GM21526 (cell line): Measurements from ENCODE around the gene LYRM2.
A peak's percentile ranks its signal among the peaks of the same experiment; 100 is the strongest.
"Not testable (repeated sequence)": the region's sequence is repeated elsewhere in the genome, so short reads cannot be mapped to it uniquely, and the experiment has no call there.

Source experiments
- ATAC-seq: cut with Tn5 transposase; IDR thresholded peaks from one replicate; pipeline ENCODE4 v1.9.1; 2021; ENCODE audit warnings: moderate library complexity; ENCODE audit not compliant: unreplicated experiment, low FRiP score

The LYRM2 gene

DNA sequence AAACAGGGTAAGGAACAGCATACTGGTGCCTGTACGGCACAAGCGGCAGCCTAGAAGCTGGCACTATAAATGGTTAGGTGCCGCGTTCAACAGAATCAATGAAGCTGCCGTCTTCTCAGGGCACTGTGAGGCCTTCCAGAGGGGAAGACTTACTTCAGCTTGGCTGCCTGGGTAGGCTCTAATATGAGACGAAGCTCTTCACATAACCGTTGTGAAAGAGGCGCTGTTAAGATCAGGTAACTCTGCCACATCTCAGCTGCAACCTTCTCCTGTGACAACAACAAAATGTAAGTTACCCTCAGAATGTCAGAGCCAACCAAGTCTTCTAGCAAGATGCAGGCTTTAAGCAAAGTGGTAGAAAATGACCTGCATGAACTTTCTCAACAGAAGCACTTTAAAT, 12.0 kb upstream of the LYRM2 start:
- ATAC-seq: no peak

DNA sequence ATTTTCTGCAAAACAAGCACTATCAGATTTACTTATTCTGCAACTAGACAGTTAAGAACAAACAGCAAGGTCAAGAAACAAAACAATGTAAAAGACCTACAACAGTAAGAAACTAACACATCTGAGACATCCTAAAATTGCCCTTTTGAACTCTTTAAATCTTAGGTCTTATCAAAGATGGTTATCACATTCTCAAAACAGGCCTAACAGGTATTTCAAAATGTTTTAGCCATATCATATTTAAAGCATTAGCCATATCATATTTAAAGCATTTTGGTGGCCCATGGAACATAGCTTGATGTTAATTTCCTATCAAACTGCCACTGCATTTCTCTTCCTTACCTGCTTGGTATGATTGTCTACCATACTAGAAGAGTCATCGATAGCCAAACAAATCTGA, 11.1 kb upstream of the LYRM2 start:
- ATAC-seq: no peak

DNA sequence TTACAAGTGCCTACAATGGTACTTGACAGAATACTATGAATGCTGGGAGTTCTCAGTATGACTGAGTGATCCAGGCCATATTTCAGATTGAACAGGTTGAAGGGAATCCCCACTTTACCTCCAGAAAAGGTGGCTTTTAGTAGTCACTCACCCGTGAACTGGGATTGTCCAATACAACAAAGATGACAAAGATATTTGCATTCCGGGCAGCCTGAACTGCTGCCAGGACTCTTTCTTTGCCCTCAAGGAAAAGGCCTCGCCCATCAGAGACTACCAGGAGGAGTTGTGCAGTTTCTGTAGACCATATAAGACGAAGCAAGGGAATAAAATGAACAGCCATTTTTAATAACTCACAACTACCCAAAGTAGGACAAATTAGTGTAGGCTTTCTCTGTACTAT, 6.3 kb upstream of the LYRM2 start:
- no peak for ATAC-seq

DNA sequence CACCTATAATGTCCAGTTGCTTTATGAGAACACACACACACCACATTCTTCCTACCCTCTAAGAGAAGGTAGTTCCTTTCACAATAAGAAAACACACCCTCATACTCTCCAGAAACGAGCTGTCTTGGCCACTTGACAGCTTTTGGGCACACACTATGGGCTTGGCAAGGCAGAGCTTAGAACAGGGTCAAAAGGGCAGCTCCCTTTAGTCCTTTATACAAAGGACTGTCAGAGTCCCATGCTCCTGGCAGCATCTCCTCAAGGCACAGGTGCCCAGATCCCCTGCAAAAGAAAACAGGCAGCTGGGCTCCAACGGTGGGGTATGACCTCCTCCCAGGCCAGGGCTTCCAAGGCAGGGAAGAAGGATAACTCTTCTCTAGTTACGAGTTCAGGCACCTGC, 4.9 kb upstream of the LYRM2 start:
- no peak for ATAC-seq

DNA sequence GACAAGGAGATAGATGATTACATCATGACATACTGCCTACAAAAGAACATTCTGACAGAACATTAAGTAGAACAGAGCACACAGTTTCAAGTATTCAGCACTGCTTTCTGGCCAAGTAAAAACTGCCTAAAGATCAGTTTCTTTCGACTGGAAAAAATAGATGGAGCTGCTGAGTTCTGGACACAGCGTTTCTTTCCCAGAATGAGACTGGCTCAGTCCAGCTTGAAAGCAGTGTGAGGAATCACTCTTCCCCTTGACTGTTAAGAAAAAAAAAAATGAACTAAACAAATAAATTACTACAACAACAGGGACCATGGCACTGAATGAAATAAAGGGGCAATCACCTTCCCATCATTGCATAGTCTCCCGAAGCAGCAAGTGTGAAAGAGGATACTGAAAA, 4.4 kb upstream of the LYRM2 start:
- ATAC-seq: no peak

DNA sequence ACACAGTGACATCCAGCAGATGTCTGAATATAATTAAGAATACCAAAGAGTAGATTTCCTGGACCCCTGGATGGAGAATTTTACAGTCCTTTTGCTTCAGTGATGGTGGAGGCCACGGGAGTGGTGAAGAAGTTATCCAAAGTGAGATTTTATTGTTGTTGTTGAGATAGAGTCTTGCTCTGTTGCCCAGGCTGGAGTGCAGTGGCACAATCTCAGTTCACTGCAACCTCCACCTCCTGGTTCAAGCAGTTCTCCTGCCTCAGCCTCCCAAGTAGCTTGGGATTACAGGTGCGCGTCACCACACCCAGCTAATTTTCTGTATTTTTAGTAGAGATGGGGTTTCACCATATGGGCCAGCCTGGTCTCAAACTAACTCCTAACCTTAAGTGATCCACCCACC, 3.0 kb upstream of the LYRM2 start:
- not testable (repeated sequence) for ATAC-seq

DNA sequence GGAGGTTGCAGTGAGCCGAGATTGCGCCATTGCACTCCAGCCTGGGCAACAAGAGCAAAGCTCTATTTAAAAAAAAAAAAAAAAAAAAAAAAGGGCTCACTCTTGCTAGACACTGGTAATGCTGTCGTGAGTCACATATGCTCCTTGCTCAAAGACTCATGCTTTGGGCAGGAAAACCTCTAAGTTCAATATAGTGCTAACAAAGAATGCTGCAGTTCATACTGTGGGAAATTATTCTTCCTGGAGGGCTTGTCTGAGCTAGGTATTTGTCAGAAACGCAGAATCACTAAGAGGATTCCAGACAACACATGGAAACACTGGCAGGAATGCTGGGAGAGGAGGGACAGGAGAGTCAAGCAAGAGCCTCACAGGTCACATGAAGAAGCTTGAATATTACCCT, 2.3 kb upstream of the LYRM2 start:
- ATAC-seq: no peak

DNA sequence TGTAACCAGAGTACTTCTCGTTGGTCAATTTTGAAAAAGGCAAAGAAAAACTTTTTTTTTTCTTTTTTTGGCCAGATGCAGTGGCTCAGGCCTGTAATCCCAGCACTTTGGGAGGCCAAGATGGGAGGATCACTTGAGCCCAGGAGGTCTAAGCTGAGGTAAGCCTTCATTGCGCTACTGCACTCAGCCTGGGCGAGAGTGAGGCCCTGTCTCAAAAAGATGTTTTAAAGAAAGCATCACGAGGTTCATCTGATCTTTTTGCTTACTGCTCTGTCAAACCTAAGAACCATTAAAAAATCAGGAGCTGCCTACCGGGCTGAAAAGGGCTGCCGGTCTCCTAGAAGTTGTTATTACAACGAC, 607 bp downstream of the LYRM2 start:
- no peak for ATAC-seq

DNA sequence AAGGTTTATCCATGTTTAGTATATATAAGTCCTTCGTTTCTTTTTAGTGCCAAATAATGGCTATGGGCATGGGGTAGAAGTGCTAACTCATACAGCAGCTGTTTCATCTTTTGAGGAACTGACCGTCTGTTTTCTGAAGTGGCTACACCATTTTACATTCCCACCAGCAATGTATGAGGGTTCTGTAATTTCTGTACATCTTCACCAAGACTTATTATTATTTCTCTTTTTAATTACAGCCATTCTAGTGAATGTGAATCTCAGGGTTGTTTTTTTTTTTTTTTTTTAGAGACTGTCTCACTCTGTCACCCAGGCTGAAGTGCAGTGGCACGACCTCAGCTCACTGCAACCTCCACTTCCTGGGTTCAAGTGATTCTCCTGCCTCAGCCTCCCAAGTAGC, 2.1 kb downstream of the LYRM2 start:
- not testable (repeated sequence) for ATAC-seq

DNA sequence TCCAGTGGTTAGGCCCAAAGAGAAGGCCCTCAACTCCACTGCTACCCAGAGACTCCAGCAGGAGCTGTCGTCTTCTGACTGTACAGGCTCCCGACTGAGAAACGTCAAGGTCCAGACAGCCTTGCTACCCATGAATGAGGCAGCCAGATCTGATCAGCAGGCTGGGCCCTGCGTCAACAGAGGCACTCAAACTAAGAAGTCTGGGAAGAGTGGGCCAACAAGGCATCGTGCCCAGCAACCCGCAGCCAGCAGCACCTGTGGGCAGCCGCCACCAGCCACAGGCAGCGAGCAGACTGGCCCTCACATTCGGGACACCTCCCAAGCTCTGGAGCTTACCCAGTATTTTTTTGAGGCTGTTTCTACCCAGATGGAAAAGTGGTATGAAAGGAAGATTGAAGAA, 8.1 kb downstream of the LYRM2 start:
- ATAC-seq: no peak

DNA sequence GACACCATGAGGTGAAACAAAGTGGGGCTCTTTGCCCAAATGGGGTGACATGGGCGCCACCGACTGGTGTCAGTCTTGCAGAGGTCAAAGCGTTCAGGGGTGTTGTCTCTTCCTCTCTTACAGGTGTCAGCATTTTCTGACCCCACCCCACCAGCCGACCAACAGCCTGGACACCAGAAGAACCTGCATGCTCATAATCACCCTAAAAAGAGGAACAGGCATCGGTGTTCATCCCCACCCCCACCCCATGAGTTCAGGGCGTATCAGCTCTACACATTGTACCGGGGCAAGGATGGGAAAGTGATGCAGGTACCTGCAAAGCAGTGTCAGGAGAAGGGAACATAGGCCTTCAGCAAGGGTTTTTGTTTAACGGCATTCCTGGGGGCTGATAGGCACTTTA, 14.8 kb downstream of the LYRM2 start:
- no peak for ATAC-seq

DNA sequence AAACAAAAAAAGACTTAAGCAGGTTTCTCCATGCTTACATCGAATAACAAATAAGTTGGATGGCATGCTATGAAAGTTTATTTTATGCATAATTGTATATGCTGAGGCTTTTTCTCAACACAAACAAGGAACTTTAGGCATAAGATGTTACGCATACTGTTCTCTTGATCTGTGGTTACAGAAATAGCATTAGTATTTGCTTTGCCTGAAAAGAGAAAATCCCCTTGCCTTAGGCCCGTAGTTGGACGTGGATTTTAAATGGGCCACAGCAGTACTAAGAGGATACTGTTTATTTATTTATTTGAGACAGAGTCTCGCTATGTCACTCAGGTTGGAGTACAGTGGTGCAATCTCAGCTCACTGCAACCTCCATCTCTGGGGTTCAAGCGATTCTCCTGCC, 19.0 kb downstream of the LYRM2 start:
- ATAC-seq: no peak

DNA sequence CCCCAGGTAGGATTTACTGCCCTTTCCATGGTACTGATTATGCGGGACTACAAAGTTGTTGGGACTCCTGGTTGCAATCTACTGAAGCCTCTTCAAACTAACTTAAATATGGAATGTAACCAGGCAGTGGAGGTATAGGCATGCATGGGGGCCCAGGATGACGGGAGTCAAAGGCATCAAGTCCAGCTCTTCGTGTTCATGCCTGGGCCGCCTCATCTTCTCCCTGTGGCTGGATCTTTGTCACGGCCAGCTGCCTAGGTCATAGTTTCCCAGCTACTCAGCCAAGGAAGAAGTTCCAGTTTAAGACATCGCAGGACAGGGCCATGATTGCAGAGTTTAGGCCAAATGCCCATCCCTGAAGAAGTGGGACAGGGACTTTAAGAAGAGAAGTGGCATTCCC, 20.5 kb downstream of the LYRM2 start:
- ATAC-seq: no peak

DNA sequence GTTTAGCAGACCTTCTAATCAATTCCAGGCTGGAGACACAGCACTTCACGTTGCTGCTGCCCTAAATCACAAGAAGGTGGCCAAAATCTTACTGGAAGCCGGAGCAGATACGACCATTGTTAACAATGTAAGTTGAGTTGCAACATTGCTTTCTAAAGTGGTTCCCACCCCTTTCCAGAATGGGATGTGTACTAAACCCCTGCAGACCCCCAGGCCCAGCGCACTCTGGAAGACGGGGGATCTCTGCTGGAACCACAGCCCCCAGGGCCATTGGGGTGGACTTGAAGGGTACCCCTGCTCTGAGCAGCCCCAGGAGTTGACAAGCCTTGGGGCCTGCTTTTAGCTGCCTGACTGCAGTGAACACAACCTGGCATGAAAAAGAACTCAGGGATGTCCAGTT, 22.0 kb downstream of the LYRM2 start:
- no peak for ATAC-seq

DNA sequence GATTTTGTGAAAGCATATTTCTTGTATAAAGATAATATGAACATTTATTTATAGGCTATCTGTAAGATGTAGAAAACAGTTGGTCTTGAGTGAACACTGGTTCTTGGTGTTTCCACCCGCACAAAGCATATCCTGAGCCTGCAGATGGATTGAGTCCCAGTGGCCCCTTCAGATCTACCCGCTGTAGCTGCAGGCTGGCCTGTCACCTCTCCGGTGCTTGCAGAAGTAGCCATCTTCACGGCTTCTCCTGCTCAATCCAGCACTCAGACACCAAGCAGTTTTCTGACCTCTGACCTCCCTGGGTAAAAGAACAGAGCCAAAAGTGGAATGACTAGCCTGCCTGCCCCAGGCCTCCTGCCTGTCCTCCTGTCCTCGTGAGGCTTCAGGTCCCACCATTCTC, 22.7 kb downstream of the LYRM2 start:
- ATAC-seq: no peak

DNA sequence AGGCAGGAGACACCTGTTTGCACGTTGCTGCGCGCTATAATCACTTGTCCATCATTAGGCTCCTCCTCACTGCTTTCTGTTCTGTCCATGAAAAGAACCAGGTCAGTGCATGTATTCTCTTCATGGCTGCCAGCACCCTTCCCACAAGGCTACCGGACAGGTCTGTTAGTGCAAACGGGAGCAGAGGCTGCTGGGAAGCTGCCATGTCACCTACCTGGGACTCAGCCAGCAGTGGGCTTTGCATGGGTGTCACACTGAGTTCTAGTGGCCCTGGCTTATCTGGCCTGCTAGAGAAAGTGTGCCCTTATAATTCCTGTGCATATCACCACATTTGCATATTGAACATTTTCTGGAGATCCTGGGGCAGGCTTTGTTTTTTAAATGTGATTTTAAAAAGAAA, 24.8 kb downstream of the LYRM2 start:
- ATAC-seq: no peak

DNA sequence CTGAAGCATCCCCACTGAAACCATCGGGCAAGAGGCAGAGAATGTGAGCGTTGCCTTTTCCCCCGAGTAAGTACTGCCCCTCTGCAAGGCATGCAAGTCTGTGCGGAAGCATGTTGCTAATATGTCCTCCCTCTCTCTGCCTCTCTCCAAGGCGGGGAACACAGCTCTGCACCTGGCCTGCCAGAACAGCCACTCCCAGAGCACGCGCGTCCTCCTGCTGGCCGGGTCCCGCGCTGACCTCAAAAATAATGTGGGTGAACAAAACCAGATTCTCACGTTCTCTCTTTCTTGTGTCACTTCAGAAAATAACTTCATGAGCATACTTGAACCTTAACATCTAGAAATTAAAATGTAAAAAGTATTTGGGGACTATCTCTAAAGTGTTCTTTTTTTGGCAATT, 26.4 kb downstream of the LYRM2 start:
- no peak for ATAC-seq

DNA sequence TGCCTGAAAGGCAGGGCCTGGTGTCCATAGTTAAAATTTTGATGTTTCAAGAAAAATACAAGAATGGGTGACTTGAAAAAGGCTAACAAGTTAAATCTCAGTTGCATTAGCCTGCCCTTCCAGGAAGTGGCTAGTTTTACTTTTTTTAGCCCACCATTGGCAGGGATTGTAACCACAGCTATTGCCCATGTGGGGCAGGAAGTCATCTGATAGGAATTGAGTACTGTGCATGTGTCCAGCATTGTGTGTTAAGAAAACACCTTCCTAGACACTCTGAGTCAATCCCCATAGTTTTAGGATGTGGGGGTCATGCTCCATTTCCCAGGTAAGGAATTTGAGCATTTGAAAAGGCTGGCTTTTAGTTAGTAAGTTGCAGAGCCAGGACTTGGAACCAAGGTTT, 26.9 kb downstream of the LYRM2 start:
- ATAC-seq: no peak

DNA sequence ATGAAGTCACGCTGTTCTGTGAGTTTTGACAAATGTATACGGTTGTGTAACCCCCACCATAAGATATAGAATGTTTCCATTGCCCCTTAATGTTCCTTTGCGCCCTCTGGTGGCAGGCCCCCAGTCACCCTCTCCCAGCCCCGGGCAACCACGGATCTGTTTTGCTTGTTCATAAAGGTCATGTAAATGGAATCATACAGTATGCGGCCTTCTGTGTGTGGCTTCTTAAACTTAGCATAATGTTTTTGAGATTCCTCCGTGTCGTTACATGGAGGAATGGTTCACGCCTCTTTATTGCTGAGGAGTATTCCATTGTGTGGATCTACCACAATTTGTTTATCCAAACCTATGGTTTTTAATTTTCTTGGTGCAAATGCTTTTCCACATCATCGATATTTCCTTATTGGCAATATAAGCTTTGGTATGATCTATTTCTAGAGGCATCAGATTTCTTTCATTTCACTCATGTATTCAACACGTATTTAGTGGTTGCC, 28.4 kb downstream of the LYRM2 start:
- ATAC-seq: peak; percentile 62

DNA sequence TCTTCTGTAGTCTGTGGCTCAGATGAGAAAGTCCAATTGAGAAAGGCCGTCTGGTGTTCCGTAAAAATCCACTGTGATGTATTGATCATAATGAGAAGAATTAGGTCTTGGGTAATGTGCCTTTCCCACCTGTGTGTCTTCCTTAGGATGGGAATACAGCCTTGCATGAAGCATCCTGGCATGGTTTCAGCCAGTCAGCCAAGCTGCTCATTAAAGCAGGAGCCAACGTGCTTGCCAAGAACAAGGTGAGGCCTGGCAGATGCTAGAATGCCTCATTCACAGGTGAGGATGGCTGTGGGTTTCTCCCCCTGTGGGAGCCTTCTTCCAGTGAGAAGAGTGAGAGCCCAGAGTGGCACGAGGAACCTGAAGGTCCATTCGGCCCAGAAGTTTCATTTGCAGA, 32.7 kb downstream of the LYRM2 start:
- no peak for ATAC-seq

DNA sequence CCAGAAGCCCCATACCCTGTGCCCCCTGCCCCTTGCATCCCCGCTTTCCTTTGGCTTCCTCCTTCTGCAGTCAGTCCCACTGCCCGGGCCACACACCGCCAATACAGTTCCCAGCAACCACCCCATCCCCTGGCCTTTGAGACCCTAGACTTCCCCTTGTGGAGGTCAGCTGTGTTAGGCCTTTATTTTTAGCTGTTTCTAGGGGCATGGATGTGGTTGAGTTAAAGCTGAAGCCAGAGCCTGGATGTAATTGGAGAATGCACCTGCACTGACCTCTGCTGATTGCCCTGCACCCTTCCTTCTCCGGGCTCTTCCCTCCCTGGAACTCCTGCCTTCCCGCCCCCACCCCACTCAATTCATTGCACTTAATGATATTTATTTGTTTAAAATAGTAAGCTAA, 33.9 kb downstream of the LYRM2 start:
- ATAC-seq: no peak

DNA sequence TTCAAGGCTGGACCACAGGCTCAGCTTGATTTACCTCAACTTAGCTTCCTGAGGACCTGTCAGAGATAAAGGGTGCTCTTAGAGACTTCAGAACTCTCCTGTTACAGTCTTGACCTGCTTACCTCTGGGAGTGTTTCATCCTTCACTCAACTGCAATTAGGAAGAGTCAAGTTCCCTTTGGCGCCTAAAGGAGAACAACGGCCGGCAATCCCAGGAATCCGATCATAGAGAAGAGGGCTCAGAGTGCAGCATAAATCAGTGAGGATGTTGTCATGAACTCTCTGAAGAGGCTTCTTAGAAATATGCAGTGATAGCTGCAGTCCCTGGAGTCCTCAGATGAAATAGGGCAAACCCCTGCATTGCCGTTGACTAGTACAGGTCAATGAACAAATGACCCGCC, 36.4 kb downstream of the LYRM2 start:
- no peak for ATAC-seq

DNA sequence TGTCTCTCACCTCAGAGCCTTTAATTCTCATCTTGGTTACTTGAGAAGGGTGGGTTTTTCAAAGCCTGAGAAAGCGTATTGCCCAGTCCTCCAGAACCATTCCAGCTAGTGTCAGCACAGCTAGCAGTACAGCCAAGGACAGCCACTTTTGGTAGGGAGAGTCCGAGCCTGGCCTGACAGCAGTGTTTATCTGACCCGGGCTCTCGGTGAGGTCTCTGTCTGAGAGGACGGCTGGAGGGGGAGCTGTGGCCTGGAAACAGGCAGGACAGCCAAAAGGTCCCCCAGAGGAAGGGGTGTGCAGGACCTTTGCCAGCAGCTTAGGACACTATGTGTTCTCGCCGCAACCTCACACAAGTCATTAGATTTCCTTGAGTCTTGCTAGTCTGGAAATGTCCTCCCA, 38.8 kb downstream of the LYRM2 start:
- no peak for ATAC-seq

DNA sequence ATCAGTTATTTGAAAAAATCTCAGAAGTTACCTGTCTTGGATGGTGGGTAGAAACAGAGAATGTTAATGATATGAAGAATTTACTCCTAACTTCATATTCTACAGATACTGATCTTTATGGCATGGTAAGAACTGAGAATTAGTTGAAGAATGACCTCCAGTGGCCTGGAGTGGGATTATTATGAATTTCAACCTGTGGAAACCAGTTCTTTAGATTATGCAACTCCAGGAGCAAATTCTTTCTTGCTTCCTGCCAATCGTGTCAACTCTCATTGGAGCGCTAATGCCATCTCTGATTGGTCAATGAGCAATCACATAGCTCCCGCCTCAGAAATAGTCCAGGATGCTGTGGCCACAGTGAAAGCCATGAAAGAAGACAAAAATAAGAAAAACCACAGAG, 40.6 kb downstream of the LYRM2 start:
- no peak for ATAC-seq
